Mammary epithelial cell (primary cell): ENCODE results near the gene LPCAT3.

Experiments used
- EZH2 ChIP-seq: IDR thresholded peaks from 2 replicates; pipeline ENCODE4 v1.6.1; 2012; ENCODE audit warnings: low read length, inconsistent platforms, borderline replicate concordance
- TF ChIP-seq, protein P1 (sequence below), 2 donors: IDR thresholded peaks in 1 of 2; conservative IDR thresholded peaks in 1 of 2; 2 replicates each; pipeline ENCODE4 v1.5.1; 2011 to 2012; ENCODE audit warnings: inconsistent platforms in 2 of 2, low read length in 2 of 2, mild to moderate bottlenecking in 2 of 2, control low read depth in 1 of 2, low read depth in 1 of 2; ENCODE audit not compliant: insufficient read depth in 1 of 2; ENCODE audit errors: extremely low read depth in 1 of 2

DNA sequence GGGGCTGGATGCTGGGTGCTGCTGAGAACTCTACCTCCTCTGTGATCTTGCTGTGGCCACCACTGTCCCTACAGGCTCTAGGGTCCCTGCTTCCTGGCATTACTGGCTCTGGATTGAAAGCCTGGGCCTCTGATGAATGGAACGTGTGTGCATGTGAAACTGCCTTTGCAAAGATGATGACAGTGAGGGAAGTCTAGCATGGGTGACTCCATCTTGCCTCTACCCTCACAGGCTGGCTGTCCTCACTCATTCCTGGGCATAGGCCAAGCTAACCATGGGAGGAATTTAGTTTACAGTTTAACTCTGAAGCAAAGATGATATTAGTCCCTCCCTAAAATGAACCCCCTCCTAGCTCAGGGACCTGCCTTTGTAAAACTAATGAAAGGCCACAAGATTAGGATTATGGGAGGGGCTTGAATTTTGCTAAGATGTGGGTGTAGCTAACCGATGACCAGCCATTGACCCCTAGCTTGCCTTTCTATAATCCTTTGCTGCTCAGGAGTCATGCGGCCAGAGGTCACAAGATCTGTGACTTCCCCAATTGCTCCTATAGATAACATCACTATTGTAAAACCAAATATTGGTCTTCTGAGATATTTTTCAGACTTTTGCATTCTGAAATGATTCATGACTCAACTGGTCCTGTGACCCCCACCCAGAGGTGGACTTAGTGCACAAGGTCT lies 40.0 kb upstream of the LPCAT3 start:
- TF ChIP-seq, protein P1, sequence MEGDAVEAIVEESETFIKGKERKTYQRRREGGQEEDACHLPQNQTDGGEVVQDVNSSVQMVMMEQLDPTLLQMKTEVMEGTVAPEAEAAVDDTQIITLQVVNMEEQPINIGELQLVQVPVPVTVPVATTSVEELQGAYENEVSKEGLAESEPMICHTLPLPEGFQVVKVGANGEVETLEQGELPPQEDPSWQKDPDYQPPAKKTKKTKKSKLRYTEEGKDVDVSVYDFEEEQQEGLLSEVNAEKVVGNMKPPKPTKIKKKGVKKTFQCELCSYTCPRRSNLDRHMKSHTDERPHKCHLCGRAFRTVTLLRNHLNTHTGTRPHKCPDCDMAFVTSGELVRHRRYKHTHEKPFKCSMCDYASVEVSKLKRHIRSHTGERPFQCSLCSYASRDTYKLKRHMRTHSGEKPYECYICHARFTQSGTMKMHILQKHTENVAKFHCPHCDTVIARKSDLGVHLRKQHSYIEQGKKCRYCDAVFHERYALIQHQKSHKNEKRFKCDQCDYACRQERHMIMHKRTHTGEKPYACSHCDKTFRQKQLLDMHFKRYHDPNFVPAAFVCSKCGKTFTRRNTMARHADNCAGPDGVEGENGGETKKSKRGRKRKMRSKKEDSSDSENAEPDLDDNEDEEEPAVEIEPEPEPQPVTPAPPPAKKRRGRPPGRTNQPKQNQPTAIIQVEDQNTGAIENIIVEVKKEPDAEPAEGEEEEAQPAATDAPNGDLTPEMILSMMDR (conservative IDR thresholded peaks at IDR 0.05 in 1 of 2, IDR thresholded peaks at IDR 0.05 in 1 of 2; ENCODE audit: extremely low read depth in 1 of 2, insufficient read depth in 1 of 2, low read depth in 1 of 2, low read length in 2 of 2) = no peak
- no peak for TF ChIP-seq EZH2
